ENCODE data around the gene LMAN1L.

LMAN1L gene

DNA sequence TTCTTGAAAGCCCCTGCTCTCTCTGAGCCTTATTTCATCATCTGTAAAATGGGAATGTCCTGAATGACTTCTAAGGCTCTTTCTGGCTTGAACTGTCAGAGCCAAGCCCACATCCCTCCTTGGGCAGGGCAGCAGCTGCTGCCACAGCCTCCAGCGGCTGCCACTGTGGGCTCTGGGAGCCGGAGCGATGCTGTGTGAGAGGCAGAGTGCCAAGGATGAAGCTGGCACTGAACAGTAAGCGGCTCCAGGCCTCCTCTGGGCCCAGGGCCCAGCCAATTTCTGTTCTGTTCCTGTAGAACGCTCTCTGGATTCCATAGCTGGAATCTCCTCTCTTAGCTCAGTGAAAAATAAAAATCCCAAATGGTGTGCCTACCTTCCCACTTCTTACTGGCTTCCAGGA lies 18.2 kb downstream of the LMAN1L start:
- in situ Hi-C loops (cut with HindIII; ENCODE audit: low pct_ligation_motif_present, low sequenced_read_pairs), result no loop called here
- H3K27me3 ChIP-seq (replicated peaks), result peaks cover 17% of the 10 kb centered on the region
- no peak for DNase-seq
- H3K36me3 ChIP-seq (replicated peaks), result no peaks in the 10 kb centered on the region
- no peak overlapping the region for H3K27ac ChIP-seq
- H3K4me3 ChIP-seq (ENCODE audit: low read depth, low read length), result no peak overlapping the region
- TF ChIP-seq, protein P1, sequence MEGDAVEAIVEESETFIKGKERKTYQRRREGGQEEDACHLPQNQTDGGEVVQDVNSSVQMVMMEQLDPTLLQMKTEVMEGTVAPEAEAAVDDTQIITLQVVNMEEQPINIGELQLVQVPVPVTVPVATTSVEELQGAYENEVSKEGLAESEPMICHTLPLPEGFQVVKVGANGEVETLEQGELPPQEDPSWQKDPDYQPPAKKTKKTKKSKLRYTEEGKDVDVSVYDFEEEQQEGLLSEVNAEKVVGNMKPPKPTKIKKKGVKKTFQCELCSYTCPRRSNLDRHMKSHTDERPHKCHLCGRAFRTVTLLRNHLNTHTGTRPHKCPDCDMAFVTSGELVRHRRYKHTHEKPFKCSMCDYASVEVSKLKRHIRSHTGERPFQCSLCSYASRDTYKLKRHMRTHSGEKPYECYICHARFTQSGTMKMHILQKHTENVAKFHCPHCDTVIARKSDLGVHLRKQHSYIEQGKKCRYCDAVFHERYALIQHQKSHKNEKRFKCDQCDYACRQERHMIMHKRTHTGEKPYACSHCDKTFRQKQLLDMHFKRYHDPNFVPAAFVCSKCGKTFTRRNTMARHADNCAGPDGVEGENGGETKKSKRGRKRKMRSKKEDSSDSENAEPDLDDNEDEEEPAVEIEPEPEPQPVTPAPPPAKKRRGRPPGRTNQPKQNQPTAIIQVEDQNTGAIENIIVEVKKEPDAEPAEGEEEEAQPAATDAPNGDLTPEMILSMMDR (IDR thresholded peaks at IDR 0.05; ENCODE audit: low read depth, low read length, missing control alignments), result no peak

DNA sequence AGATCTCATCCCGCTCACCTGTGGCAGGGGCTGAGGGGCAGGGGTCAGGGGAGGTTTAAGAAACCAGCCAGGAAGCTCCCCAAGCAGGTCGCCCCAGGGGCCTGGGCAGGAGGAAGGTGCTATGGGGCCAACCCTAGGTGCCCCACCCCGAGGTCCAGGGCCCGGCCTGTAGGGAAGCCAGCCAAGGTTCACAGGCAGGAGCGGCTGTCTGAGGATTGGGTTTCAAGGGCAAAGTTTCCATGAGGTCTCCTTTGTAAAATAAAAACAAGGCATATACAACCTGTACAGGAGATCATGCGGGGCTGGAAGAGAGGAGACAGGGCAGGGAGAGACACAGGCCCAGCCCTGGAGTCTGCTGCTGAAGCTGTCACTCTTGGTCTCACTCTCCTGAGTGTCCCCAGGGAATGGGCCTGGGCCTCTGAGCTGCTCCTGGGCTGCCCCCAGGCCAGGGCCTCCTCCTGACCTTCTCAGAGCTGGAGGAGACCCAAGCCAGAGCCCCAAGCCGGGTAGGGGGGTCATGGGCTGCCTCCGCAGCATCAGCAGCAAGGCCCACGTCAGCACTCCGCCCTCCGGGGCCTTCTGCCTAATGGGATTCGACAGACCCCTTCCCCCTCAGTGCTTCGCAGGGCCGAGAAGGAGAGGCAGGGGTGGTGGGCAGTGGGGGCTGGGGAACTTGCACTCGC lies 19.3 kb downstream of the LMAN1L start:
- no peak overlapping the region for H3K27ac ChIP-seq
- H3K27me3 ChIP-seq (replicated peaks), result peaks cover 12% of the 10 kb centered on the region
- no peak overlapping the region for H3K4me3 ChIP-seq (ENCODE audit: low read depth, low read length)
- no peak for DNase-seq
- TF ChIP-seq, protein P1 (IDR thresholded peaks at IDR 0.05; ENCODE audit: low read depth, low read length, missing control alignments), result no peak
- H3K36me3 ChIP-seq (replicated peaks), result no peaks in the 10 kb centered on the region
- in situ Hi-C loops (cut with HindIII; ENCODE audit: low pct_ligation_motif_present, low sequenced_read_pairs), result no loop called here

GRCh38 chr15:74832826-74833225 lies 20.2 kb downstream of the LMAN1L start:
- in situ Hi-C loops (cut with HindIII; ENCODE audit: low pct_ligation_motif_present, low sequenced_read_pairs), result no loop called here
- DNase-seq, result no peak
- H3K27me3 ChIP-seq (replicated peaks), result peaks cover 4% of the 10 kb centered on the region
- H3K4me3 ChIP-seq (ENCODE audit: low read depth, low read length), result no peak overlapping the region
- H3K36me3 ChIP-seq (replicated peaks), result peaks cover 2% of the 10 kb centered on the region
- no peak overlapping the region for H3K27ac ChIP-seq
- TF ChIP-seq, protein P1 (IDR thresholded peaks at IDR 0.05; ENCODE audit: low read depth, low read length, missing control alignments), result no peak

- H3K4me3 ChIP-seq (ENCODE audit: low read depth, low read length), result no peak overlapping the region
- in situ Hi-C loops (cut with HindIII; ENCODE audit: low pct_ligation_motif_present, low sequenced_read_pairs), result no loop called here
- H3K36me3 ChIP-seq (replicated peaks), result peaks cover 2% of the 10 kb centered on the region
- TF ChIP-seq, protein P1 (IDR thresholded peaks at IDR 0.05; ENCODE audit: low read depth, low read length, missing control alignments), result no peak
- H3K27ac ChIP-seq, result no peak overlapping the region
- H3K27me3 ChIP-seq (replicated peaks), result no peaks in the 10 kb centered on the region
- DNase-seq, result no peak
Observed at GRCh38 chr15:74833376-74834107, 20.9 kb downstream of the LMAN1L start.

- TF ChIP-seq, protein P1 (IDR thresholded peaks at IDR 0.05; ENCODE audit: low read depth, low read length, missing control alignments), result peak; percentile 94
- H3K4me3 ChIP-seq (ENCODE audit: low read depth, low read length), result no peak overlapping the region
- DNase-seq, result peak; percentile 26
- H3K36me3 ChIP-seq (replicated peaks), result peaks cover 2% of the 10 kb centered on the region
- in situ Hi-C loops (cut with HindIII; ENCODE audit: low pct_ligation_motif_present, low sequenced_read_pairs), result no loop called here
- H3K27me3 ChIP-seq (replicated peaks), result no peaks in the 10 kb centered on the region
- H3K27ac ChIP-seq, result no peak overlapping the region
Observed at GRCh38 chr15:74835312-74835823, 22.7 kb downstream of the LMAN1L start.
